T-cell (primary cell): Measurements from ENCODE around the gene OR2T35. TPM values are rescaled to one million over a fixed set of nuclear protein-coding genes. Genes with fewer than 3 reads are reported as not detected.

Experiments used
- ATAC-seq, 4 experiments: fragments of 200-7000 bp in 3 of 4; fragments of 150-1000 bp in 1 of 4; cut with Tn5 transposase; replicated peaks in 1 of 4; 1 replicate in 3 of 4; 2 replicates in 1 of 4; pipeline ENCODE4 v1.10.0; 2021; ENCODE audit warnings: moderate library complexity in 3 of 4, mild to moderate bottlenecking in 2 of 4, moderate number of reproducible peaks in 1 of 4
- CTCF ChIA-PET, 2 donors: fragments of 300-600 bp; sonication (Branson Sonifier 250); formaldehyde crosslinking; loops; one replicate each; lab custom pipeline; 2022; ENCODE audit warnings: antibody characterized with exemption in 2 of 2; lab: Charles Lee
- POLR2A ChIA-PET, 2 donors: fragments of 300-600 bp; sonication (Branson Sonifier 250); formaldehyde crosslinking; loops; one replicate each; lab custom pipeline; 2022; ENCODE audit warnings: antibody characterized with exemption in 2 of 2; lab: Charles Lee
- DNase-seq, 35 experiments: peaks; one replicate each; pipeline versions ENCODE4 v3.0.0 to v3.0.0-alpha.2; 2013 to 2023
- H3K27ac ChIP-seq: one replicate; pipeline ENCODE4 v1.5.1; 2013; ENCODE audit warnings: low read length
- H3K27me3 ChIP-seq, 2 experiments: replicated peaks in 1 of 2; 1 replicate in 1 of 2; 2 replicates in 1 of 2; pipeline versions ENCODE4 v1.6.1 to v1.7.0; 2013; ENCODE audit warnings: low read length in 1 of 2, mixed read lengths in 1 of 2; ENCODE audit not compliant: control insufficient read depth in 2 of 2, insufficient read depth in 2 of 2; ENCODE audit errors: extremely low read depth in 1 of 2
- H3K36me3 ChIP-seq, 2 donors: 1 replicate in 1 of 2; 2 replicates in 1 of 2; pipeline versions ENCODE4 v1.6.1 to v1.7.0; 2013; ENCODE audit warnings: low read length in 1 of 2; ENCODE audit not compliant: control insufficient read depth in 2 of 2, insufficient read depth in 1 of 2; ENCODE audit errors: extremely low read depth in 1 of 2
- H3K4me1 ChIP-seq, 2 experiments: 1 replicate in 1 of 2; 2 replicates in 1 of 2; pipeline versions ENCODE4 v1.6.1 to v1.7.0; 2013; ENCODE audit warnings: low read length in 2 of 2, mixed read lengths in 1 of 2; ENCODE audit not compliant: insufficient read depth in 2 of 2, control insufficient read depth in 1 of 2; ENCODE audit errors: extremely low read depth in 1 of 2
- H3K4me3 ChIP-seq, 2 donors: 1 replicate in 1 of 2; 2 replicates in 1 of 2; pipeline versions ENCODE4 v1.5.1 to v1.7.0; 2013; ENCODE audit warnings: mild to moderate bottlenecking in 2 of 2, low read length in 1 of 2, moderate library complexity in 1 of 2; ENCODE audit not compliant: control insufficient read depth in 1 of 2; ENCODE audit errors: extremely low read depth in 1 of 2
- H3K9me3 ChIP-seq: 2 replicates; pipeline ENCODE4 v1.7.0; 2013
- H3K27ac Mint-ChIP-seq, 2 donors: one replicate each; pipeline ENCODE4 v1.8.0; 2020 to 2021; ENCODE audit warnings: mild to moderate bottlenecking in 2 of 2, mixed read lengths in 2 of 2
- H3K27me3 Mint-ChIP-seq, 2 donors: one replicate each; pipeline ENCODE4 v1.8.0; 2021 to 2022; ENCODE audit warnings: mixed read lengths in 2 of 2
- H3K36me3 Mint-ChIP-seq: one replicate; pipeline ENCODE4 v1.8.0; 2021; ENCODE audit warnings: mixed read lengths
- H3K4me1 Mint-ChIP-seq, 3 donors: one replicate each; pipeline ENCODE4 v1.8.0; 2020 to 2022; ENCODE audit warnings: mixed read lengths in 3 of 3, mild to moderate bottlenecking in 1 of 3
- H3K4me3 Mint-ChIP-seq, 3 donors: one replicate each; pipeline ENCODE4 v1.8.0; 2020 to 2022; ENCODE audit warnings: mild to moderate bottlenecking in 3 of 3, mixed read lengths in 3 of 3, moderate library complexity in 3 of 3
- H3K9me3 Mint-ChIP-seq, 3 donors: one replicate each; pipeline ENCODE4 v1.8.0; 2020 to 2022; ENCODE audit warnings: mixed read lengths in 3 of 3
- WGBS: methylation state at CpG from one replicate; pipeline ENCODE4 v1.1.5; 2013; ENCODE audit warnings: missing lambda C conversion rate; ENCODE audit not compliant: insufficient coverage; 5-methylcytosine and 5-hydroxymethylcytosine counted together
- total RNA-seq, 35 experiments: library from RNA in 6 of 35; stranded (reverse) in 6 of 35; fragments of 120-200 nt in 1 of 35; gene quantifications; one replicate each; pipeline versions ENCODE4 v1.2.1 to v1.2.4 and lab custom pipeline; 2013 to 2026

Gene OR2T35
- total RNA-seq, 5 donors from 2014 or later (not counting 1 experiment from before 2014, with no cell fraction given) = not detected

GRCh38 chr1:248596615-248597014, 48.5 kb downstream of the OR2T35 start:
- peak in 2 of 4 experiments; percentile 46 to 61 for ATAC-seq
- ChIA-PET CTCF (interaction anchor here in 1 of 2 donors (0.5 kb wide), 1 partner anchor 189 kb away, joined by 3 read pairs; no protein-coding TSS in a partner anchor), POLR2A (no interaction called here)
- H3K4me3 ChIP-seq = no peak overlapping the region
- H3K27me3 Mint-ChIP-seq = no peaks in the 10 kb centered on the region
- H3K36me3 Mint-ChIP-seq = no peaks in the 10 kb centered on the region
- H3K27ac Mint-ChIP-seq = no peak overlapping the region
- no peak overlapping the region for H3K27ac ChIP-seq
- H3K36me3 ChIP-seq = no peaks in the 10 kb centered on the region
- WGBS = no CpG with 5 or more reads among the region's 2 CpGs
- H3K4me3 Mint-ChIP-seq = no peak overlapping the region
- no peaks in the 10 kb centered on the region for H3K4me1 ChIP-seq
- DNase-seq = no peak
- H3K9me3 ChIP-seq = no peaks in the 10 kb centered on the region
- peaks cover 4 to 9% (median 6%) of the 10 kb centered on the region in 3 donors for H3K4me1 Mint-ChIP-seq
- H3K9me3 Mint-ChIP-seq = no peaks in the 10 kb centered on the region
- H3K27me3 ChIP-seq = peaks cover 0 to 3% of the 10 kb centered on the region in 2 experiments

GRCh38 chr1:248593226-248593625, 51.9 kb downstream of the OR2T35 start:
- Histone ChIP-seq H3K36me3 (no peaks in the 10 kb centered on the region), H3K27me3 (peaks cover 0 to 5% of the 10 kb centered on the region in 2 experiments), H3K4me1 (no peaks in the 10 kb centered on the region), H3K27ac (no peak overlapping the region), H3K9me3 (no peaks in the 10 kb centered on the region), H3K4me3 (no peak overlapping the region)
- ATAC-seq (no peak), DNase-seq (no peak)
- CTCF ChIA-PET = no interaction called here
- no peaks in the 10 kb centered on the region for H3K9me3 Mint-ChIP-seq
- H3K27me3 Mint-ChIP-seq = peaks cover 0 to 2% of the 10 kb centered on the region in 2 donors
- WGBS = 89% methylated on average over 4 of the region's 5 CpGs
- H3K4me1 Mint-ChIP-seq = peaks cover 4 to 9% (median 8%) of the 10 kb centered on the region in 3 donors
- no peak overlapping the region for H3K4me3 Mint-ChIP-seq
- no peak overlapping the region for H3K27ac Mint-ChIP-seq
- POLR2A ChIA-PET = no interaction called here
- H3K36me3 Mint-ChIP-seq = no peaks in the 10 kb centered on the region

- WGBS = no CpG with 5 or more reads among the region's 1 CpG
- ATAC-seq (no peak), DNase-seq (no peak)
- CTCF ChIA-PET = no interaction called here
- Mint-ChIP-seq H3K9me3 (no peaks in the 10 kb centered on the region), H3K4me1 (peaks cover 4 to 9% (median 8%) of the 10 kb centered on the region in 3 donors), H3K27ac (no peak overlapping the region), H3K36me3 (no peaks in the 10 kb centered on the region), H3K27me3 (peaks cover 0 to 3% of the 10 kb centered on the region in 2 donors), H3K4me3 (no peak overlapping the region)
- Histone ChIP-seq H3K36me3 (no peaks in the 10 kb centered on the region), H3K9me3 (no peaks in the 10 kb centered on the region), H3K4me3 (no peak overlapping the region), H3K27ac (no peak overlapping the region), H3K4me1 (no peaks in the 10 kb centered on the region), H3K27me3 (peaks cover 0 to 5% of the 10 kb centered on the region in 2 experiments)
- POLR2A ChIA-PET = no interaction called here
Observed at GRCh38 chr1:248592655-248593054, 52.4 kb downstream of the OR2T35 start.

DNA sequence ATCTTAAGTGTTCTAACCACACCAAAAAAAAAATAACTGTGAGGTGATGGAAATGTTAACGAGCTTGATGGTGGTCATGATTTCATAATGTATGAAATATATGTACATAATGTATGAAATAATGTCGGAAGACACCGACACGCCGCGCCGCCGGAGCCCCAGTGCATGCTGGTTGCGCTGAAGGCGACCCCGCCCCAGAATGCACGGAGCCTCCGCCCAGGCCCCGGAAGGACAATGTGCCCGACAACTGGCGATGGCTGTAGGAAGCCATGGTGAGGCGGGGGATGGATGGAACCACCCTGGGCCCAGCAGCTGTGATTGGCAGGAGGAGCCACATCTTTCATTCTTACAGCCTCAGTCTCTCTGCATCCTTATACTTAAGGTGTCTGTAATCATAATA, 55.0 kb downstream of the OR2T35 start:
- no peak for ATAC-seq
- Mint-ChIP-seq H3K4me3 (no peak overlapping the region), H3K27ac (no peak overlapping the region), H3K36me3 (no peaks in the 10 kb centered on the region), H3K27me3 (peaks cover 0 to 7% of the 10 kb centered on the region in 2 donors), H3K4me1 (peaks cover 0 to 2% (median 0%) of the 10 kb centered on the region in 3 donors), H3K9me3 (no peaks in the 10 kb centered on the region)
- Histone ChIP-seq H3K27ac (no peak overlapping the region), H3K9me3 (no peaks in the 10 kb centered on the region), H3K4me1 (no peaks in the 10 kb centered on the region), H3K27me3 (peaks cover 0 to 5% of the 10 kb centered on the region in 2 experiments), H3K36me3 (no peaks in the 10 kb centered on the region), H3K4me3 (no peak overlapping the region)
- WGBS = 99% methylated on average over 15 of the region's 17 CpGs
- ChIA-PET POLR2A (no interaction called here), CTCF (no interaction called here)
- DNase-seq = no peak

DNA sequence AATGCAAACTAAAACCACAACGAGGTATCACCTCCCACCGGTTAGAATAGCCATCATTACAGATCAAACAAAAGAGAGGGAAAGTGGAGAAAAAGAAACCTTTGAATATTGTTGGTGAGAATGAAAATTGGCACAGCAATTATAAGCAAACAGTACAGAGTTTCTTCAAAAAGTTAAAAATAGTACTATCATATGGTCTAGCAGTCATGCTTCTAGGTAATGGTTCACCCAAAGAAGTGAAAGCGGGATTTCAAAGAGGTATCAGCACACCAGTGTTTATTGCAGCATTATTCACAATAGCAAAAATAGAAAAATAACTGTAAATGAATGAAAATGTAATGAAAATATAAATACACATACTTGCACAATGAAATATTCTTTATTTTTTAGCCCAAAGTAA, 55.7 kb downstream of the OR2T35 start:
- no peak overlapping the region for H3K4me3 Mint-ChIP-seq
- ChIA-PET POLR2A (no interaction called here), CTCF (no interaction called here)
- no CpG with 5 or more reads among the region's 3 CpGs for WGBS
- ATAC-seq = no peak
- peaks cover 0 to 9% of the 10 kb centered on the region in 2 donors for H3K27me3 Mint-ChIP-seq
- no peaks in the 10 kb centered on the region for H3K4me1 ChIP-seq
- H3K27me3 ChIP-seq = peaks cover 0 to 5% of the 10 kb centered on the region in 2 experiments
- H3K27ac ChIP-seq = no peak overlapping the region
- no peaks in the 10 kb centered on the region for H3K9me3 Mint-ChIP-seq
- DNase-seq = no peak
- no peaks in the 10 kb centered on the region for H3K9me3 ChIP-seq
- H3K36me3 ChIP-seq = no peaks in the 10 kb centered on the region
- no peaks in the 10 kb centered on the region for H3K36me3 Mint-ChIP-seq
- no peak overlapping the region for H3K27ac Mint-ChIP-seq
- peaks cover 0 to 5% (median 2%) of the 10 kb centered on the region in 3 donors for H3K4me1 Mint-ChIP-seq
- no peak overlapping the region for H3K4me3 ChIP-seq

Other genes starting within 250 kb of the OR2T35 start
- gene OR2T1, start 242.2 kb downstream of the OR2T35 start, total RNA-seq = not detected
- not detected for gene OR2T2, start 199.6 kb downstream of the OR2T35 start, total RNA-seq
- not detected for gene OR2T3, start 171.9 kb downstream of the OR2T35 start, total RNA-seq
- gene OR2T5, start 156.7 kb downstream of the OR2T35 start, total RNA-seq = not detected
- not detected for gene OR2G6, start 137.2 kb downstream of the OR2T35 start, total RNA-seq
- gene OR2T29, start 82.5 kb downstream of the OR2T35 start, total RNA-seq = not detected
- not detected for gene OR2T34, start 70.5 kb downstream of the OR2T35 start, total RNA-seq
- not detected for gene OR2T10, start 47.6 kb downstream of the OR2T35 start, total RNA-seq
- not detected for gene OR2T11, start 10.2 kb downstream of the OR2T35 start, total RNA-seq
- not detected for gene OR2T27, start 10.2 kb upstream of the OR2T35 start, total RNA-seq
- gene OR14I1, start 57.5 kb upstream of the OR2T35 start, total RNA-seq = not detected
- gene LYPD8, start 110.5 kb upstream of the OR2T35 start, total RNA-seq = not detected
- 10 to 100 TPM; 16.8 to 41.4 (median 36.3) TPM for gene SH3BP5L, start 180.6 kb upstream of the OR2T35 start, total RNA-seq
- gene ZNF672, start 192.9 kb upstream of the OR2T35 start, total RNA-seq = 10 to 100 TPM; 27.7 to 46.7 (median 42.1) TPM
- gene ZNF692, start 213.8 kb upstream of the OR2T35 start, total RNA-seq = 10 to 100 TPM; 53.9 to 88.1 (median 78.7) TPM